HG02571 (cell line): ENCODE results near the gene KCNE4.

Source experiments
- ATAC-seq: cut with Tn5 transposase; IDR thresholded peaks from one replicate; pipeline ENCODE4 v1.9.1; 2021; ENCODE audit warnings: mild to moderate bottlenecking, moderate library complexity; ENCODE audit not compliant: unreplicated experiment

Gene KCNE4, protein sequence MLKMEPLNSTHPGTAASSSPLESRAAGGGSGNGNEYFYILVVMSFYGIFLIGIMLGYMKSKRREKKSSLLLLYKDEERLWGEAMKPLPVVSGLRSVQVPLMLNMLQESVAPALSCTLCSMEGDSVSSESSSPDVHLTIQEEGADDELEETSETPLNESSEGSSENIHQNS

DNA sequence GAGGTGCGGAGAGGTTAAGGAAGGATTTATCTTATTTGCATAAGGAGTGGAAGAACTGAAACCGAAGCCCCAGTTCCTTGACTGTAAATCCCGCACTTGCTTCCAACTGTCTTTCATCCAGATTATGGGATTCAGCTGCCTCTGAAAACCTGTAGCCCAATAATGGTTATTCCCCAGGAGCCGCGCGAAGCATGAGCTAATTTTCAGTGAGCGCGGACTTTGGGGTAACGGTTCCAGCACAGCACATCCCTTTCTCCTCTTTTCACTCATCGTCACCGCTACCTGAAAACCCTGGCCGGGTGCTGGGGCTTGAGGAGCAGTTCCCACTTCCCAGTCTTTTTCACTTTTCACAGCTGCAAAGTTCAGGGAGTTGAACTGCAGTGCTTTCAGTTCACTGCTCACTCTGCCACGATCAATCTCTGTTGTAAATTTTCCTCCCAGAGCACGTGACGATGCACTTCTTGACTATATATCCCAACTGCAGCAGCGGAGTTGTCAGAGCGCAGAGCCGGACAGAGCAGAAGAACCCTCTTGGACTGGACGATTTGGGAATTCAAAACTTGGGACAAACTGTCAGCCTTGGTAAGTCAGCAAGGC lies at the start of gene KCNE4:
TSS of gene KCNE4 (plus strand) at position 498 of the 597 bp plus-strand sequence. CDS start 641 bp downstream, outside the sequence.
- no peak for ATAC-seq

DNA sequence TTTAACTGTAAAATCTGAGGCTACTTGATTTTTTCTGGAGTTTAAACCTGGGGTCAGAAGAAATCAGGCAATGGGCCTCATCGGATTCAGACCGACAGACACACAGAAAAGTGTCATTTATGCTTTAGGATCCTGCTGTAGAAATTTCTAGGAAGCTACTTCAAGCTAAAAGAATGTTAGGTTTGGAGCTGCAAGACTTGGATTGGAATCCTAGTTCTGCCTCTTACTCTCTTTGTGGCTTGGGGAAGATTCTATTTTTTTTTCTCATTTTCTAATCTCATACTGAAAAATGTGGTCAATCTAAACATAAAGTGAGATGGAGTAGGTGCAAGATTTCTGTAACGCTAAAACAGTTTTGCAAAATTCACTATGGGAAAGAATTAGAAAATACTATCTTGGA lies 48.8 kb upstream of the KCNE4 start:
- no peak for ATAC-seq

DNA sequence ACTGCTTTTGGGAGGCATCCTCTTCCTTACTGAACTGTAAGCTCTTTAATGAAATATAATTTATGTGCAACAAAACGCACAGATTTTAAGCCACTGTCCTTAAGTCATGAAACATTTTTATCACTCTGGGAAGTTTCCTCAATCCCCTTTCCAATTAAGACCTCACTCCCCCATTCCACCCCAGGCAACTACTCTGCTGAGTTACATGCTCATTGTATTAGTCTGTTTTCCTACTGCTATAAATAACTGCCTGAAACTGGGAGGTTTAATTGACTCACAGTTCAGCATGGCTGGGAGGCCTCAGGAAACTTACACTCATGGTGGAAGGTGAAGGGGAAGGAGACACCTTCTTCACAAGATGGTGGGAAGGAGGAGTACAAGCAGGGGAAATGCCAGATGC lies 46.5 kb upstream of the KCNE4 start:
- no peak for ATAC-seq

DNA sequence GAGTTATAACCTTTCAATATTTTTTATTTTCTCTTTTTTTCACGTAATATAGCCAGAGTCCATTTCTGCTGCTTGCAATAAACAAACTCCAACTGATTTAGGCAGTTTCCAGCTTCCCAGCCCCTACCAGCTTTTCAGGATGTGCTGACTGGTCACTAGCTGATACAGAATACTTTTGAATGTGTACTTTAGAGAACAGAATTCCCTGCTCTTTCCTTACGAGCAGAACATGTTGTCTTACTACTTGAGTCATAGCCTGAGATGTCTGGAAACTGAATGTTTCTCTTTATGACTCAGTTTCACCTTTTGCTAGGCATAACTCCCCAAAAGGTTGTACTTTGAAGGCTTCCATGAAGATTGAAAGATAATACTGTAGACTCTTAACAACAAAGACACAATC lies 44.5 kb upstream of the KCNE4 start:
- no peak for ATAC-seq

DNA sequence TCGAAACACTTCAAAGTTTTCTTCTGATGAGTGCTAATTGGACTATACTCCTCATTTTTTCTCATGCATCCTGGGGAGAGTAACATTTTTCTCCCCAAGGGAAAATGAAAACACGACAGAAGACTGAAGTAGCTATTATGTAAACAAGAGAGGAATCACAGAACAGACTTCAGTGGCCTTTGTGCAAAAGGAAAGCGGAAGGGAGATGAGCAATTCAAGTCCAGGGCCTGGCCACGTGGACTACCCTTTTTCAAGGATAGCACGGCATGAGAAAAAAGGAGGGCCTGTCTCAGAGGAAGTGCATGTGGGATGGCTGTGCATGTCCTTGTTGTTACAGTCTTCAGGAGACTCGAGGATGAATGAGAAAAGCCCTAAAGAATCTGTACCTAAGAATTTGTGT lies 43.8 kb upstream of the KCNE4 start:
- ATAC-seq = no peak

DNA sequence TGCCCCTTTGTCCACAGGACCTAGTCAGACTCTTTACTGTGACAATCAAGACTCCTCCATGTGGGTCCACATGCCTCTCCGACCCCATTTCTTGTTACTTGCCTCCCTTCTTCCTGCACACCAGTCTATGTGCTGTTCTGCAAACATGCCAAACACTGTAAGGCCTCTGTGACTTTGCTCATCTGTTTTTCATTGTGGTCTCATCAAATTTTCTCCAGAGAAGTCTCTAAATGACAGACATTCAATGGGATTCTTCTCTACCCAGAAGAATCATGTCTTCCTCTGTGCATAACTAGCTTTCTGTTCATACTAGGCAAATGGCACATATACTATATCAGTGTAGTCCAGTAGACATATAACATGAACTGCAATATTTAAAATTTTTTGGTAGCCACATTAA lies 43.0 kb upstream of the KCNE4 start:
- ATAC-seq = no peak

DNA sequence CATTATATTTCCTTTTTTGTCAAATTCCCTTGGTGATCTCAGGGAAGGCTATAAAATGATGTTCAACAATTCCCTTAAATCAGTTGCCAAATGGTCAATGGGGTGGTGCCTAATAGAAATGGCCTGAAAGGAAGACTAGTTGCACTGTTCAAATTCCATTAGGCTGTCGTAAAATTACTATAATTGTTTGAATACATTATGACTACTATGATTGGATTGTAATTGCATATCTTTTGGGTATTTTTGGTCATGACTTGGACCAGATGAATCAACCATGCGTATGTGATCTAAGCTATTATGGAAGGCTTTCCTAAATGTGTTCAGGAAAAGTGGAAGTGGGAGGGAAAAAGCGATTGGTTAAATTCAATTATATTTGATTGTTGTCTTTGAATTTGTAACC lies 41.3 kb upstream of the KCNE4 start:
- no peak for ATAC-seq

DNA sequence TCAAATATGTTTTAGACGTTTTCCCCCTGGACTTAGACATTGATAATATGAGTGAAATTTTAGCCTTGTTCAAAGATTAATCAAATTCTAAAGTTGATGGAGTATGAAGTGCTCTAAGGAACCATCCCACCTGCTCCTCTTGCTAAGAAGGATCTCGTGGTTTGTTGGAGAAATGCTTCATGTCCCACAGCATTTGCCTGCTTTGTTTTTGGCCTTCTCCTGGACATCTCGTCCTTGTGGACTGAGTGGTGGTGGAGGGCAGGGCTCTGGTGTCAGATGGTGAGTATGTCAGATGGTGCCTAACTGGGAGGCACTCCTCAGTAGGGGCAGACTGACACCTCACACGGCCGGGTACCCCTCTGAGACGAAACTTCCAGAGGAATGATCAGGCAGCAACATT lies 39.7 kb upstream of the KCNE4 start:
- ATAC-seq = no peak

DNA sequence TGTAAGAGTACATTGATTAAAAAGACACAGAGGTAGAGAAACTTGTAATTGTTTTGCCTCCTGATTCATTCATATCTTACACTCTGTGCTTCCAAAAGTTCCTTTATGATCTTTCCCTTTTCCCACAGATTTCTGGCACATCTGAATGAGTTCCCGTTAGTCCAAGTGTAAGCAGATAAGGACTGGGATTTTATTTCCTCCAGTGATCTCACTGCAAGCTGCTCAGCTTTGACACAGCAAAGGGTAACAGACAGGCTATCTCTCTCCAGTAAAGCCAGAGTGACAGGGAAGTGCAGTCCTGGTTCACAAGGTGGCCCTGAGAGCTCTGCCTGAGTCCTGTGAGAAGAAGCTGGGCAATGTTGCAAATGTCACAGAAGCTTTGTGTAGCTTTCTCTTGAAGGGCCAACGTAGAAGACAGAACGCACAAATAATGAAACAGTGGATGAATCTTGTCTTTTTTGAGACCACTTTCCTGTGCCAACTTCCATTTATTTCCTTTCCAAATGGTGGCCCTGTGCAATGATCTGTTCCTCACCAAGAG lies 32.5 kb upstream of the KCNE4 start:
- no peak for ATAC-seq

DNA sequence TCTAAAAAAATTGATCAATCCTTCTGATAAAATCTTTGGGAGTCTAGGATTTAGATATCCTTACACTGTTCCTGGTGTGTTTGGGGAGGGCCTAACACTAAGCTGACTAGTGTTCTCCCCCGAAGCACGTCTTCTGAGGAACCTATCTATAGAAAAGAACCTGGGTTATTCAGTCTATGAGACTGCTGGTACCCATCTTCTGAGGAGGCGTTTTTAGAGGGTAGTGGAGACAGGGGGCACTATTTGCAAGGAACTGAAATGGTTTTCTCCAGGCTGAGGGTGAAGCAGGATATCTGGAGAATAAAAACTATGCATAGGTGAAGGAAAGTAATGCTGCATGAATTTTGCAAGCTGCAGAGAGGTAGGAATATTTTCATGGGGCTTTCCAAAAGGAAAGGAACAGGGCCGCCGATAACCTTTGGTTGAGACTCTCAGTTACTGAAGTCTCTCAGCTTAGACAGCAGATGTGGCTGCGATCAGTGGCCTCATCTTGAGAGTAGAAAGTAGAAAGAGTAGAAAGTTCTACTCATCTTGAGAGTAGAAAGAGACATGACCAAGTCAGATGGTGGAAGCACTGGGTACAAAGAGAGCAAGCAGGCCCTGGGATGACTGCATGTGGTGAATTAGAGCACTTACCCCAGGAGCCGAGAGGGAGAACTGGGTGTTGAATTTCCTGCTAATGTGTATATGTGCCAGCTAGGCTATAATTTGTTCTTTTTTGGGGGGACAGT lies 31.8 kb upstream of the KCNE4 start:
- ATAC-seq = no peak

DNA sequence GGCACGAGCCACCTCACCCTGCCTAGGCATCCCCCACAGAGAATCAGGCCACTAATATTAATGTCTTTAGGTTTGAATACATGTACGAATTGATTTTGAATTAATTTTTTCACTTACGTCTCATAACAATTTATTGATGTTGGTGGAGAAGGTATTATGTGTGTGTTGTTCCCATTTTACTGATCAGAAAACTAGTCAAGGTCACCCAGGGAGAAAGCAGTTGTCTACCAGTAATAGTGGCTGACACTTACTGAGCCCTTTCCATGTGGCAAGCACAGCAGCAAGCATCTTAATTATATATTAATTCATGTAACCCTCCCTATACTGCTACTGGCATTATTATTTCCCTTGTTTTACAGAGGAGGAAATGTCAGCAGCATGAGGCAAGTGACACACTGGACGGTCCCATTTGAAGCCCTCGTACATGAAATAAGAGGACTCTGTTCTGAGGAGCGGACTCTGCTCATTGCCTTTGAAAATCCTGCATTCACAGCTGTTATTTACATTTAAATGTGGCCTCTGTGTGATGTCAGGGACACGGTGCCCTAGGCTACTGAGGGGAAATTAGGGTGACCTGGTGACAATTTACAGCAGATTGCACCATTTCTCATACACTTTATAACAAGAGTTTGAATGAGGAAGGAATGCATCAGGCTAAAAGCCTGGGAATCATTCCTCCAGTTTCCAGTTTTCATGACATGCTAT lies 30.9 kb upstream of the KCNE4 start:
- no peak for ATAC-seq

DNA sequence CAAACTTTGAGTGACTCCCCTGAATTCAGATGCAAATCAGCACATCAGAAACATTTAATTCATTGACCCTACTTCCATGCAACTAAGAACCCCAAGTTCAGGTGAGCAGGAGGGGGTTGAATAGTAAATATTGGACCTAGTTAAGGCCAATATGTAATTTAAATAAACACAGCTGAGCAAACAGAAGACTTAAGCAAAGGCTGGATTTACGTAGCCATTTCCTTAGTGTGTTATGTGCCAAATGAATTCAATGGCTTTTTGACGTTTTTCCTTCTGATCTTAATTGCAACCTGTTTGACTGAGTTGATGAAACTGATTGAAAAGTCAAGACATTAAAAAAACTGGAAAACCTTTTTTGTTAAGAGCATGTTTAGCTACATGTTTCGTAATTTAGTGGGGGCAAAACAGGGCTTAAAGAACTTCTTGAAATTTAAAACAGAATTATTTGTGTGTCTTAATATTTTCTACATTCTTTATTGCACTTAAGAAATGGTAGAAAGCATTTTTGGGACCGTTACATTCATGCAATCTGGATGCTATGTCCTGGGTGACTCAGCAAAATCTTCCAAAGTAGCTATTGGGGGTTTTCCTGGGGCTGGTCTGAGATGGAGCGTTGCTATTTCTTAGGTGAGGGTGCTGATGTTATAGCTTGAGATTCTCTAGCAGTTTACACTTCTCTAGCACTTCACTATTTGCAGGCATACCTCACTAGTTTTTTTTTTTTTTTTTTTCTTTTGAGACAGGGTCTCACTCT lies 25.5 kb upstream of the KCNE4 start:
- ATAC-seq = no peak

DNA sequence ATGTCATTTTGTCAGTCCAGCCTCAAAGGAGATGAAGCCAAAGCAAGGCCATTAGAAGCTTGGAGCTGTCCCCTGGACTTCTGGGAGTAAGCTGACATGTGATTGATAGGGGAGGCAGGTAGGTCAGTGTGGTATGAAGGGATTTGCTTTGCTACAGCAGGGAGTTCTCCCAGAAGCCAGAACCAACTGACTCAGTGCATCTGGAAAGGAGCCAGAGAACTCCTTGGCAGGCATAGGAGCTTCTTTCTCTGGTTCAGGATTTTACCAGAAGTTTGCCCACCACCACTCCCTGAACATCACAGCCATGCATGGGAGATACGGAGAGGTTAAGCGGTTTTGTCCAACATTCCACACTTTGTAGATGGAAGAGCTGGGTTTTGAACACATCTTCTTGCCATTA lies 24.5 kb upstream of the KCNE4 start:
- no peak for ATAC-seq

DNA sequence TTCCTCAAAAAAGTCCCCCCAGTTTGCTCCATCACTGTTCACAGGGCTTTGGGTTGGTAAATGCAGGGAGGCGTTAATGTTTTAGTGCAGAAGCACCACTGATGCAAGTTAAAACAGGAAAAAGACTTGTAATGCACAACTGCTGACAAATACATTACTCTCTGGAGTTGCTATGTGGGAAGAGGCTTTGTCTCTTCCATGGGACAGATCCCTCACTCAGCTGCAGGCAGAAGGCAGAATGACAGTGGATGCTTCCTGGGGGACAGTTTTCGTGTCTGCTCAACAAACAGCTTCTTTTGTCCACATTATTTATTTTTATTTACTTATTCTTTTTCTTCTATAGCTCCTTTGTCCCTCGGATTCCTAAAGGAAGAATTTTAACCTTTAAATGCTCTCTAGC lies 22.7 kb upstream of the KCNE4 start:
- no peak for ATAC-seq

DNA sequence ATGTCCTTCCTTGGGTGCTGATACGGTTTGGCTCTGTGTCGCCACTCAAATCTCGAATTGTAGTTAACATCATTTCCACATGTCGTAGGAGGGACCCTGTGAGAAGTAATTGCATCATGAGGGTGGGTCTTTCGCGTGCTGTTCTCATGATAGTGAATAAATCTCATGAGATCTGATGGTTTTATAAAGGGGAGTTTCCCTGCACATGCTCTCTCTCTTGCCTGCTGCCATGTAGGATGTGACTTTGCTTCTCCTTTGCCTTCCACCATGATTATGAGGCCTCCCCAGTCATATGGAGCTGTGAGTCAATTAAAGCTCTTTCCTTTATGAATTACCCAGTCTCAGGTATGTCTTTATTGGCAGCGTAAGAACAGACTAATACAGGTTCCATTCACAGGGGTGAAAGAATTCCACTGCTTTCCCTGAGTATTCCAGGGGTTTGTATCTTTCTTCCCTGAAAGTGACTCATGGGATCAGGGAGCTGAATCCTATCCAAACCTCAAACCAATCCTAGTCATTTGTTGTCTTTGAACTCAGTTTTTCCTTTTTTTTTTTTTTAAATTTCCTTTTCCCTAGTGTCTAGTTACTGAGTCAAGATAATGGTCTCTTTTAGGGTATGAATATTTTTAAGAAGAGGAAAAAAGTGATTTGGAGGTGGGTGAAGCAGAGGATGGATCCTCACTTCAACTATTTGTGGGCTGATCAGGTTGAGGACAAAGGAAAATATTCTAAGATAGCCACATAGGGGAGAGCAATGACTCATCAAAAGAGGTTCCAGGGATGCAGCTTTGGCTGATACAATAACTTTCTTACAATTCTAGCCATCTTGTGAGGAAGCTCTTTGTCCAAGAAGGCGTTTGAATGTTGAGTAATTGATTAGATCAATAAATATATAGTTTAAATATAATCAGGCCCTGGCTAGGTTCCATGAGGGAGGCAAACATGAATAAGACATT lies 19.5 kb upstream of the KCNE4 start:
- no peak for ATAC-seq

DNA sequence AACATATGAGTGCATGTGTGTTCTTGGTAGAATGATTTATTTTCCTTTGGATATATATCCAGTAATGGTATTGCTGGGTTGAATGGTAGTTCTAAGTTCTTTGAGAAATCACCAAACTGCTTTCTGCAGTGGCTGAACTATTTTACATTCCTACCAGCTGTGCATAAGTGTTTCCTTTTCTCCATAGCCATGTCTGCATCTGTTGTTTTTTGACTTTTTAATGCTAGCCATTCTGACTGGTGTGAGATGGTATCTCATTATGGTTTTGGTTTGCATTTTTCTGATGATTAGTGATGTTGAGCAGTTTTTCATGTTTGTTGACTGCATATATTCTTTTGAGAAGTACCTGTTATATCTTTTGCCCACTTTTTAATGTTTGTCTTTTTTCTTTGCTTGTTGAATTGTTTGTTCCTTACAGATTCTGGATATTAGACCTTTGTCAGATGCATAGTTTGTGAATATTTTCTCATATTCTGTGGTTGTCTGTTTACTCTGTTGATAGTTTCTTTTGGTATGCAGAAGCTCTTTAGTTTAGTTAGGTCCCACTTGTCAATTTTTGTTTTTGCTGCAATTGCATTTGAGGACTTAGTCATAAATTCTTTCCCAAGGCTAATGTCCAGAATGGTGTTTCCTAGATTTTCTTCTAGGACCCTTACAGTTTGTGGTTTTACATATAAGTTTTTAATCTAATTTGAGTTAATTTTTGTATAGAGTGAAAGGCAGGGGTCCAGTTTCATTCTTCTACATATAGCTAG lies 17.6 kb upstream of the KCNE4 start:
- ATAC-seq = no peak

DNA sequence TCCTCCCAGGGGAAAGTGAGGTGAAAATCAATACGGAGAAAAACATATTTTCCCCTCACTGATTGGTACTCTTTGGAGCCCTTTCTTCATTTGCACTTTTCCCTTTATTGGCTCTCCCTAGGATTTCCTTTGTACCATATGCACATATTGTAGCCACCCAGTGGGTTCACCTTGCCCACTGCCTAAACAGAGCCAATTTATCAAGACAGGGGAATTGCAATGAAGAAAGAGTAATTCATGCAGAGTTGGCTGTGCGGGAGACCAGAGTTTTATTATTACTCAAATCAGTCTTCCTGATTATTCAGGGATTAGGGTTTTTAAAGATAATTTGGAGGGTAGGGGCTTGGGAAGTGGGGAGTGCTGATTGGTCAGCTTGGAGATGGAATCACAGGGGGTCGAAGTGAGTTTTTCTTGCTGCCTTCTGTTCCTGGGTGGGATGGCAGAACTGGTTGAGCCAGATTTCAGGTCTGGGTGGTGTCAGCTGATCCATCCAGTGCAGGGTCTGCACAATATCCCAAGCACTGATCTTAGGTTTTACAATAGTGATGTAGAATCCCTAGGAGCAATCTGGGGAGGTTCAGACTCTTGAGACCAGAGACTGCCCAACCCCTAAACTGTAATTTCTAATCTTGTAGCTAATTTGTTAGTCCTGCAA lies 15.1 kb upstream of the KCNE4 start:
- ATAC-seq = no peak

DNA sequence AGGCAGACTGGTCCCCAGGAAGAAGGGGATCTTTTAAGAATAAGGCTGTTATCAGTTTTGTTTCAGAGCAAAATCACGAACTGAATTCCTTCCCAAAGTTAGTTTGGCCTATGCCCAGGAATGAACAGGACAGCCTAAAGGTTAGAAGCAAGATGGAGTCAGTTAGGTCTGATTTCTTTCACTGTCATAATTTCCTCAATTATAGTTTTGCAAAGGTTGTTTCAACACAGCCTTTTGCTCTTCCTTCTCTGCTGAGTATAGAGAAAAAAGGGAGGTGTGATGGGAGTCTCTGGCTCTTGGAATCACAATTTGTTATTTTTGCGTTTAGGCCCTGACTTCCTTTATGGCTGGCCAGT lies 14.6 kb upstream of the KCNE4 start:
- no peak for ATAC-seq

DNA sequence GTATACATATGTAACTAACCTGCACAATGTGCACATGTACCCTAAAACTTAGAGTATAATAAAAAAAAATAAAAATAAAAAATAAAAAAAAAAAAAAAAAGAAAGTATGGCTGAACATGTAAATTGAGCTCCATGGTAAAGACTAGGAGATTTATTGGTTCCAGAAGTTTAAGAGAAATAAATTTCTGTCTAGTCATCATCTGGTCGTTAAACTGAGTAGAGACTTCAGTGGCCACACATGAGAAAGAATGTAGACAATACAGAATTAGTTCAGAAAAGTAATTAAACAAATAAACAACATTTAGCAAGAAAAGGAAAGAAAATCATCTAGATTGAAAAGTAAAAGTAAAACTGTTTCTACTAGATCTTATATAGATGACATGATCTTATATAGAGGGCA lies 12.4 kb upstream of the KCNE4 start:
- no peak for ATAC-seq
